GM21717 (cell line): ENCODE data around the gene ARHGAP26.
"Not testable (repeated sequence)": the region's sequence is repeated elsewhere in the genome, so short reads cannot be mapped to it uniquely, and the experiment has no call there.

Source experiments
- ATAC-seq: cut with Tn5 transposase; IDR thresholded peaks from one replicate; pipeline ENCODE4 v1.9.1; 2021; ENCODE audit warnings: mild to moderate bottlenecking, moderate library complexity; ENCODE audit not compliant: unreplicated experiment

ARHGAP26 gene

GRCh38 chr5:142924135-142924883 lies 154.1 kb downstream of the ARHGAP26 start:
- no peak for ATAC-seq

GRCh38 chr5:142925795-142926194 lies 155.6 kb downstream of the ARHGAP26 start:
- ATAC-seq = no peak

- no peak for ATAC-seq
Observed at GRCh38 chr5:142926549-142926948, 156.4 kb downstream of the ARHGAP26 start.

- not testable (repeated sequence) for ATAC-seq
Observed at GRCh38 chr5:142928999-142929398, 158.8 kb downstream of the ARHGAP26 start.

- no peak for ATAC-seq
Observed at GRCh38 chr5:142929587-142929986, 159.4 kb downstream of the ARHGAP26 start.

- no peak for ATAC-seq
Observed at GRCh38 chr5:142930395-142931110, 160.4 kb downstream of the ARHGAP26 start.

GRCh38 chr5:142931896-142932686 lies 161.9 kb downstream of the ARHGAP26 start:
- ATAC-seq = no peak

GRCh38 chr5:142934051-142934762 lies 164.0 kb downstream of the ARHGAP26 start:
- ATAC-seq = no peak

GRCh38 chr5:142935014-142935413 lies 164.8 kb downstream of the ARHGAP26 start:
- ATAC-seq = no peak

GRCh38 chr5:142937374-142937773 lies 167.2 kb downstream of the ARHGAP26 start:
- no peak for ATAC-seq

- ATAC-seq = no peak
Observed at GRCh38 chr5:142938266-142938880, 168.2 kb downstream of the ARHGAP26 start.

GRCh38 chr5:142939006-142939405 lies 168.8 kb downstream of the ARHGAP26 start:
- ATAC-seq = no peak

GRCh38 chr5:142939884-142940283 lies 169.7 kb downstream of the ARHGAP26 start:
- no peak for ATAC-seq

GRCh38 chr5:142941245-142941644 lies 171.1 kb downstream of the ARHGAP26 start:
- no peak for ATAC-seq

- no peak for ATAC-seq
Observed at GRCh38 chr5:142942901-142943300, 172.7 kb downstream of the ARHGAP26 start.

GRCh38 chr5:142944140-142944539 lies 174.0 kb downstream of the ARHGAP26 start:
- ATAC-seq = no peak

- ATAC-seq = no peak
Observed at GRCh38 chr5:142945321-142945720, 175.1 kb downstream of the ARHGAP26 start.

GRCh38 chr5:142945845-142946244 lies 175.7 kb downstream of the ARHGAP26 start:
- ATAC-seq = no peak

GRCh38 chr5:142946547-142947426 lies 176.6 kb downstream of the ARHGAP26 start:
- no peak for ATAC-seq

- ATAC-seq = no peak
Observed at GRCh38 chr5:142947427-142947709, 177.2 kb downstream of the ARHGAP26 start.
